GM18498 (cell line): ENCODE data around the gene CPED1.

Experiments
- ATAC-seq: cut with Tn5 transposase; IDR thresholded peaks from one replicate; pipeline ENCODE4 v1.9.1; 2021; ENCODE audit warnings: mild to moderate bottlenecking, moderate library complexity; ENCODE audit not compliant: unreplicated experiment

The CPED1 gene

GRCh38 chr7:120988591-120989256 lies at the start of gene CPED1:
TSS of gene CPED1 (plus strand) at chr7:120988711. CDS start at chr7:120989622, 911 bp downstream.
- ATAC-seq = peak; percentile 67

DNA sequence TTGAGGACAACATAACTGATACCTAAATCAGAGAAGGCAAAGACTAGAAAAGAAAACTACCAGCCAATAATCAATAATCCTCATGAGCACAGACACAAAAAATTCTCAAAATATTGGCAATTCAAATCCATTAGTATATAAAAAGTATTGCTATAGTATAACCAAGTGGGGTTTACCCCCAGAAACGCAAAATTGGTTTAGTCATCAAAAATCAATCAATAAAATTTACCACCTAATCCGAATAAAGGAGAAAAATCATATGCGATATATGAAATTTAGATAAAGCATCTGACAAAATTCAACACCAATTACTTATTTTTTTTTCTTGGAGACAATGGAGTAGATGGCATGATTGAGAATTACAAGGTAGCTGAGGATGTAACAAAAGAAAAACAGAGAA lies 49.2 kb upstream of the CPED1 start:
- no peak for ATAC-seq

GRCh38 chr7:120941064-120941463 lies 47.4 kb upstream of the CPED1 start:
- peak; percentile 70 for ATAC-seq

- no peak for ATAC-seq
Measured at GRCh38 chr7:120941856-120942255, 46.7 kb upstream of the CPED1 start.

GRCh38 chr7:120942861-120943260 lies 45.6 kb upstream of the CPED1 start:
- ATAC-seq = no peak

- no peak for ATAC-seq
Measured at GRCh38 chr7:120944826-120945562, 43.5 kb upstream of the CPED1 start.

DNA sequence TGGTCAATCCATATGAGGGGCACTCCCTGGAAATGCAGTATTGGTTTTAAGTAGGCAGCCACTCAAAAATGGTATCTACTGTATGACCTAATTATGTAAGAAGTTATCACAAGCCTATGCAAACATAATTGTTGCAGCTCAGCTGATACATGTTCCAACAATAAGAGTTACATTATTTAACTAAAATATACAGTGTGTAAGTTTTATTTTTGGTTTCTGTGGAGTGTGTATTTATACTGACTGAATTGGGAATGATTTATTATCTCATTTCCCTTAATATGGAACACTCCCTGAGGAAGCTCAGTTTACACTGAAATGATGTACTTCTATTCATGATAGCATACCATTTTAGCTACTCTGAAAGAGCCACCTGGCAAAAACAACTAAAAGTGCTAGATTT lies 40.5 kb upstream of the CPED1 start:
- ATAC-seq = no peak

DNA sequence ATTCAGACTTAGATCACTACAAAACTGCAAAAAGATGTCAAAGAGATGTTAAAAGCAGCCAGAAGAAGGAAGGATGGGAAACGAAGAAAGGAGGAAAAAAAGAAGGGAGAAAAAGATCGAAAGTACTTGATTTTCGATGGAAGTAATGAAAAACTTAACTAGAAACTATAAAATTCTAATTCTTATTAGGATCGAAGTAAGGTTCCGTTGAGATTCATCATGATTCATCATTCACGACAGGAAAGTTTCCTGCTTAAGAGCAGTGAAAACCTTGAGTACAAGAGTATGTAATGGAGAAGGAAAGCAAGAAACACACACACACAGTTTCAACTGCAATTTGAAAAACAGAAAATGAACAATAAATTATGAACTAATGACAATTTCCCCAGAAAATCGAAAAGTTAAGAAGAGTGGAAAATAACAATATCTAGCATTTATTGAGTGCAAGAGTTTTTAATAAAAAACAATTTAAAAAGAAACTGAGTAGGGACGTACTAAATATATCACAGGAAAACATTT lies 39.1 kb upstream of the CPED1 start:
- ATAC-seq = no peak

DNA sequence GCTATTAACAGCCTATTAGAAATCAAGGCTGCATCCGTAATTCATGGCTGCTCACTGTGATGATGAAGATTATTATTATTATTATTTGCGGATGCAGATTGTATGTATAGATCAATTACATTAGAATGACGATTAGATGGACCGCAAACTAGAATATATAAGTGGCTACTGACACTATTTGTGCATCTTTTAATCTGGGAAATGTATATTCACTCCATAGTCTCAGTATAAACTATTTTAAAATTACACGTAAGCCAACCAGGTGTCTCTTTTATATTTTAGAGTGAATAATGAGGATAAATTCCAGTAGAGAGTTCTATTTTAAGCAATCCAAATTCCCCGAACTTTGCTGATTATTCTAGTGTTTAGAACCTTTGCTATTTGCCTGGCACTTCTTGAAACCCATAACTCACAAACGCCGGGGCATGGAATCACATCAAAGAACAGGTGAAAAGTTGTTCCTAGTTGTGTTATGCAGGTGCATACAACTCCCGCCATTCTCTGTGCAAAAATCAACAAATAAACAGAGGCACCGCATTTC lies 38.4 kb upstream of the CPED1 start:
- ATAC-seq = no peak

- peak; percentile 97 for ATAC-seq
Measured at GRCh38 chr7:120950539-120951308, 37.8 kb upstream of the CPED1 start, which contains the start of gene ING3. TSS of gene ING3 (plus strand) at chr7:120950777. CDS start at chr7:120950897, 120 bp downstream.

DNA sequence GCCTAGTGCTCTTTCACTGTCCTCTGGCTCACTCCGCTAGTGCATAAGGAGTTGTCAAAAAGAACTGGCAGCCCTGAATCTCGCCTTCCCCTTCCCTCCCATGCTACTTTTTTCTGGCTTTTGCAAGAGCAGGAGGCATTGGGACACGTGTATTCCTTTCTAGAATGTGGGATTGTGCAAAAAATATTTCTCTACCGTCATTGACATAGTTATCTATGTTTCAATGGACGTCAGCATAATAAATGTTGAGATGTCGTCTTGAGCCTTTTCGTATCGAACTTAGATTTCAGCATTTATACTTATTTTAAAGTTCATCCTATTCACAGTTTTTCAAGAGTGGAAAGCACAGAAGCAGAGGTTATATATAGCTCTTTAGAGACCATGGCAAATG lies 37.2 kb upstream of the CPED1 start:
- ATAC-seq = no peak

DNA sequence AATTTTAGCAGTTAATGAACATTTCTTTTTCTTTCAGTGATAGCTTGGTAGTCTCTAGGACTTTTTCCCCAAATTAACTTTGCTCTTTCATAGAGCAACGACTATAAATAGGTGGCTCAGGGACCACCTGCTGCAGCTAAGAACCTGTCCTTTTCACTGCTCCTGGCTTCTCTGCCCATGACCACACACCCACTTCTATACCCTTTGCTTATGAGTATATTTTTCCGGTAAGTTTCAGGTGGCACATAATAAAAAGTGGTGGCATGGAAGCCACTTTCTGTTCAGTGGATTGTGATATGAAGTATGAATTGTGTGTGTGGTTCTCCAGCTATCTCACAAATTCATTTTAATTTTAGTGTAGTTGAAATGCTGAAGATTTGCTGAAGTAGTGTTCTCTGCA lies 36.7 kb upstream of the CPED1 start:
- no peak for ATAC-seq

- ATAC-seq = no peak
Measured at GRCh38 chr7:120955577-120956149, 32.8 kb upstream of the CPED1 start.

- no peak for ATAC-seq
Measured at GRCh38 chr7:120959929-120960484, 28.5 kb upstream of the CPED1 start.

- ATAC-seq = no peak
Measured at GRCh38 chr7:120960714-120961113, 27.8 kb upstream of the CPED1 start.

DNA sequence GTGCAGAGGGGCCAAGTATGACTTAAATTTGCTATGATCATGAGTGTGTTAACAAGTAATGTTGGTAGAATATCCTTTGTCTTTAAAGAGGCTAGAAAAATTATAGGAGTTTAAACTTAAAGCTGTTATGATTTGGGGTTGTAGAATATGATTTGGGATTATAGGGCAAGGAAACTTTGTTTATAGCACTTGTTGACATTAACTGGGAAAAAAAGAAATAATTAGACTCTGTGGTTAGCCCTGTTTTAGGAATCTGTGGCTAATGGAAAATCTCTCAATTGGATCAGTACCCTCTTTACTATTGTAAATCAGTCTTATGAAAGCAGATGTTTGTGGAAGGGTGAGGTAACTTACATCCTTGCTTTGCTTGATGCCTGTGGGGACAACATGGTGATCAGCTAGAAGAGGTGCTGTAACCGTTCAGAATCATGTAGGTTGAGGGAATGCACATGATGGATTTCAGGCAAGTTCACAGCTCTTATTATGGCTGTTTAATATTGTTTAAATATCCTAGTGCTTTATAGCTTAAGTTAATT lies 26.8 kb upstream of the CPED1 start:
- ATAC-seq = no peak

GRCh38 chr7:120964088-120964487 lies 24.4 kb upstream of the CPED1 start:
- no peak for ATAC-seq

DNA sequence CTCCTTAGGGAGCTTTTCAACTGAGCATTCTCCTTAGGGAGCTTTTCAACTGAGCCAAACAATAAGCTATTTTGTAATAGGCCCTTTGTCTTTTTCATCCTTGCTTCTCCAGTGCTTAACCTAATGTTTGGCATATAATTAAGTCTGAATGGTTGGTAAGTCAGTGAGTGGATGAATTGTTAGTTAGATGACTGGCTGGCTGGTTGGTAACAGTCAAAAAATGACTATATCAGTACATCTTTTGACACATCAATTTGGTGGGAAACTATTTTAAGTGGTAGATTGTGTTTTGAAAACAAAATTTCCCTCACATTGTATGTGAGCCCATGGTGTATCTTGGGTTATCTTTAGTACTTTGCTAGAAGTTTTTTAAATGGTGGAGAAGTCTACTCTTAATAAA lies 21.6 kb upstream of the CPED1 start:
- ATAC-seq = no peak

GRCh38 chr7:120973849-120974248 lies 14.7 kb upstream of the CPED1 start:
- no peak for ATAC-seq

DNA sequence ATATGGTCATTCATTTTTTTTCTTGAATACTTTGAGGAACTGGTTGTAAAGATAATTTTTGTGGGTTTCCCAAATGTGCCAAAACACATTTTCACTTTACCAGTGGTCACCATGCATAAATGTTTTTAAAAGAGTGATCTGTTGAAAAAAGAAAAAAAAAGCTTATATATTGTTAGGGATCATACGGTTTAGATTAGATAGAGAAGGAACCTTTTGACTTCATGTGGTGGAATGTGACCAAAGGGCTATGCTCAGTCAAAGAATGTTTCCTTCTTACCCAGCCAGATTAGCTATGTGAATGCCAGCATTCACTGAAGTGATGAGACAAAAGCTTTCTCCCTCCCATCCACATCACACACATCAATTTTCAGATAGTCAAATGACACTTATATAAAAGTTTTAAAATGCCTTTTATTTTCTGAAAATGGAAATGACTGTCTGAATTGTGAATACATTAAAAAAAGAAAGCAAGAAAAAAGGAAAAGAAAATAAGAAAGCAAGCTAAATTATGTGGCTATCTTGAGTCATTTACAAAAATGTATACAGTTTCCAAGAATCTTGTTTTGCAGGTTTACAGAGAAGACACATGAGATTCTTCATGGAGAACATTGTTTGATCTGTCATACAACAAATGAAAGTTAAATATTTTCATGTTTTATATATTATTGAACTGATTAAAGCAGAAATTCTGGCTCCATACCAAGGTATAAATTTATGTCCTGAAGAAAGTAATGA lies 8.6 kb upstream of the CPED1 start:
- ATAC-seq = no peak
